HG02852 (cell line): Measurements from ENCODE around the gene NLRP14.

Experiments
- ATAC-seq: cut with Tn5 transposase; IDR thresholded peaks from one replicate; pipeline ENCODE4 v1.9.1; 2021; ENCODE audit warnings: mild to moderate bottlenecking, moderate library complexity; ENCODE audit not compliant: unreplicated experiment

Gene NLRP14

GRCh38 chr11:7020183-7020917, at the start of gene NLRP14, which contains the start of gene ZNF214:
Gene NLRP14 (plus strand): TSS chr11:7020479. CDS start chr11:7038587, 18,108 bp downstream.
Gene ZNF214 (minus strand): TSS chr11:7020346. CDS start chr11:7002835, 17,511 bp downstream.
- ATAC-seq = peak; percentile 64

GRCh38 chr11:6979365-6979764, 40.9 kb upstream of the NLRP14 start:
- no peak for ATAC-seq

GRCh38 chr11:6986487-6986886, 33.8 kb upstream of the NLRP14 start:
- no peak for ATAC-seq

- no peak for ATAC-seq
Observed at GRCh38 chr11:6988506-6988905, 31.8 kb upstream of the NLRP14 start.

GRCh38 chr11:6991227-6991626, 29.1 kb upstream of the NLRP14 start:
- ATAC-seq = no peak

GRCh38 chr11:6992026-6992425, 28.3 kb upstream of the NLRP14 start:
- ATAC-seq = no peak

- ATAC-seq = no peak
Observed at GRCh38 chr11:6992457-6993417, 27.5 kb upstream of the NLRP14 start.

- ATAC-seq = no peak
Observed at GRCh38 chr11:6995703-6996102, 24.6 kb upstream of the NLRP14 start.

GRCh38 chr11:7004482-7004881, 15.8 kb upstream of the NLRP14 start:
- no peak for ATAC-seq

- no peak for ATAC-seq
Observed at GRCh38 chr11:7014118-7014517, 6.2 kb upstream of the NLRP14 start.

GRCh38 chr11:7016011-7016410, 4.3 kb upstream of the NLRP14 start:
- ATAC-seq = no peak

- peak; percentile 28 for ATAC-seq
Observed at GRCh38 chr11:7019500-7020182, 638 bp upstream of the NLRP14 start.

- ATAC-seq = no peak
Observed at GRCh38 chr11:7021318-7021717, 1.0 kb downstream of the NLRP14 start.

GRCh38 chr11:7028141-7028540, 7.9 kb downstream of the NLRP14 start:
- ATAC-seq = no peak

- no peak for ATAC-seq
Observed at GRCh38 chr11:7030836-7031235, 10.6 kb downstream of the NLRP14 start.

- no peak for ATAC-seq
Observed at GRCh38 chr11:7031471-7031871, 11.2 kb downstream of the NLRP14 start.

- ATAC-seq = no peak
Observed at GRCh38 chr11:7032692-7033091, 12.4 kb downstream of the NLRP14 start.

GRCh38 chr11:7034019-7034418, 13.7 kb downstream of the NLRP14 start:
- ATAC-seq = no peak

- no peak for ATAC-seq
Observed at GRCh38 chr11:7046474-7047175, 26.3 kb downstream of the NLRP14 start.

- peak; percentile 54 for ATAC-seq
Observed at GRCh38 chr11:7050191-7050590, 29.9 kb downstream of the NLRP14 start.
